ENCODE data around the gene METAP1.
A peak's percentile ranks its signal among the peaks of the same experiment; 100 is the strongest.
"Not testable (repeated sequence)": the region's sequence is repeated elsewhere in the genome, so short reads cannot be mapped to it uniquely, and the experiment has no call there.

The METAP1 gene

DNA sequence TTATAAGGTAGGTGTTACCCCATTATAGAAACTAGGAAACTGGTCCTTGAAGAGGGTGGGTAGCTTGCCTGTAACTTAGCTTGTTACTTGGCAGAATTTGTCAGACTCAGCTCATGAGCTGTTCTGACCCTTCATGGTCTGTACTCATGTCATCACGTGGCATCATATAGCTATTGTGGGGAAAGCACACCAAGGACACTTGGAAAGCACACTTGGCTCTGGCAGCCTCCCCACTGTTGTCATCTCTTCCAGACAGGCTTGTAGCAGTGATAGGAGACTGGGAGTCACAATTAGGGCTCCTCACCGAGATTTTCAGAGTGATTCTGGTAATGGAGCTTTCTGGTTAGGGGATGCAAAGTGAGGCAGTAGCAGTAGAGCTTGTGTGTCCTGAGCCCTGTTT lies 62.7 kb downstream of the METAP1 start:
- no peak for DNase-seq (ENCODE audit: low read depth in 2 of 2)

GRCh38 chr4:99059550-99059949 lies 64.0 kb downstream of the METAP1 start:
- DNase-seq (ENCODE audit: low read depth in 2 of 2) = no peak

GRCh38 chr4:99061048-99061700 lies 65.7 kb downstream of the METAP1 start:
- DNase-seq (ENCODE audit: low read depth in 2 of 2) = no peak

- no peak for DNase-seq (ENCODE audit: low read depth in 2 of 2)
These were observed 66.6 kb downstream of the METAP1 start for GRCh38 chr4:99062120-99062519.

GRCh38 chr4:99065521-99065920 lies 70.0 kb downstream of the METAP1 start:
- DNase-seq (ENCODE audit: low read depth in 2 of 2) = not testable (repeated sequence)

GRCh38 chr4:99067617-99068016 lies 72.1 kb downstream of the METAP1 start:
- no peak for DNase-seq (ENCODE audit: low read depth in 2 of 2)

DNA sequence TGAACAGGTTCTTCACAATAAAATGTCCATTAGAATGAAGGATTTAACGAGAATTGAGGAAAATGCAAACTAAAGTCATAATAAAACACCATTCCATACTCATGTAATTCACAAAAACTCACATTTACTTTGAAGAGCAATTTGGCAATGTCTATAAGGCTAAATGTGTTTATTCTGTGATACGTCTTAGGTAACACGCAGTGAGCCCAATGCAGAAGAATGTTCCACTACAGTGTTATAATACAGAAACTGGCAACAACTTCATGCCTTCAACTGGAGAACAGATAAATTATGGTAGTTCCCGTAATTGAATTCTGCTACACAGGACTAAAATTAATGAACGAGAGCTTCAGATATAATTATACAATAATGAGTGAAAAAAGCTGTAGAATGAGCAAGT lies 75.6 kb downstream of the METAP1 start:
- no peak for DNase-seq (ENCODE audit: low read depth in 2 of 2)

DNA sequence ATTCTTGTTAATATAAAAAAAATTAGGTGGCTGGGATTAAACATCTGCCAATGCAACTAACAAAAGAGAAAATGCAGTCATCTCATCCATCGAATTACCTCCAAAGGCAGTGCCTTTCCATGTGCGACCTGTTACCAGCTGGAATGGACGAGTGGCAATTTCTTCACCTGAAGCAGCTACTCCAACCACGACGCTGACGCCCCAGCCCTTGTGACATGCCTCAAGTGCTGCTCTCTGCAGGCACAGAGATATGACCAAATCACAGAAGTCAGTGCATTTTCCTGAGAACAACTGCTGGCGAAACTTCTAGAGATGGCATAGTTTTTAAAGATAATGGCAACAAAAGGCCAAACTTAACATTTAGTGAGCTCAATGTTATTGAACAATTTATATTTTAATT lies 79.3 kb downstream of the METAP1 start:
- DNase-seq (ENCODE audit: low read depth in 2 of 2) = no peak

DNA sequence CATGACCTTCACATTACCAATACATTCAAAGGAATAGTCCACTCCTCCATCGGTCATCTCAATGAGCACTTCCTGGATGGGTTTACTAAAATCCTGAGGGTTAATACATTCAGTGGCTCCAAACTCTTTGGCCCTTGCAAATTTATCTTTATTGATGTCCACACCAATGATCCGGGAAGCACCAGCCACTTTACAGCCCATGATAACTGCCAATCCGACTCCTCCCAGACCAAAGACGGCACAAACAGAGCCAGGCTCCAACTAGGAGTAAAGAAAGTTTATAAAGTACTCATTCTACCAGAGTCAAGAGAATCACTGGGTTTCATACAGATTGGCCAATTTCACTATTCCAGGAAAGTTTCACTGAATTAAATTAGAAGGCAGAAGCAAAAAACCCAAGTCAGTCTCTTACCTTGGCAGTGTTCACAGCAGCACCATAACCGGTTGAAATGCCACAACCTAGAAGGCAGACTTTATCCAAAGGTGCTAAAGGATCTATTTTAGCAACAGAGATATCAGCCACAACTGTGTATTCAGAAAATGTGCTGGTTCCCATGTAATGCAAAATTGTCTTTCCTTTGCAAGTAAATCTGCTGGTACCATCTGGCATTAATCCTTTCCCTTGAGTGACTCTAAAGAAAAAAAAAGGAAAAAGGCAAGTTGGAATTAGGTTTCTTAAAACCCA lies 80.9 kb downstream of the METAP1 start:
- no peak for DNase-seq (ENCODE audit: low read depth in 2 of 2)

- no peak for DNase-seq (ENCODE audit: low read depth in 2 of 2)
These were observed 81.7 kb downstream of the METAP1 start for GRCh38 chr4:99077177-99077576.

DNA sequence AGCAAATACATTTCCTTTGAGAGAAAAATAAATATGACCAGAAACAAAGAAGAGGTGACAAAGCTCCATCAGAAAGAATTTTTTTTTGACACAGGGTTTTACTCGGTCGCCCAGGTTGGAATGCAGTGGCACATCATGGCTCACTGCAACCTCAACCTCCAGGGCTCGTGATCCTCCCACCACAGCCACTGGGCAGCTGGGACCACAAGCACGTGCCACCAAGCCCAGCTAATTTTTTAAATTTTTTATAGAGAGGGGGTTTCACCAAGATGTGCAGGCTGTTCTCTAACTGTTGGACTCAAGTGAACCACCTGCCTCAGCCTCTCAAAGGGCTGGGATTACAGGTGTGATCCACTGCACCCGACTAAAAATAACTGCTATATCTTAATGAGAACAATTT lies 82.8 kb downstream of the METAP1 start:
- no peak for DNase-seq (ENCODE audit: low read depth in 2 of 2)

DNA sequence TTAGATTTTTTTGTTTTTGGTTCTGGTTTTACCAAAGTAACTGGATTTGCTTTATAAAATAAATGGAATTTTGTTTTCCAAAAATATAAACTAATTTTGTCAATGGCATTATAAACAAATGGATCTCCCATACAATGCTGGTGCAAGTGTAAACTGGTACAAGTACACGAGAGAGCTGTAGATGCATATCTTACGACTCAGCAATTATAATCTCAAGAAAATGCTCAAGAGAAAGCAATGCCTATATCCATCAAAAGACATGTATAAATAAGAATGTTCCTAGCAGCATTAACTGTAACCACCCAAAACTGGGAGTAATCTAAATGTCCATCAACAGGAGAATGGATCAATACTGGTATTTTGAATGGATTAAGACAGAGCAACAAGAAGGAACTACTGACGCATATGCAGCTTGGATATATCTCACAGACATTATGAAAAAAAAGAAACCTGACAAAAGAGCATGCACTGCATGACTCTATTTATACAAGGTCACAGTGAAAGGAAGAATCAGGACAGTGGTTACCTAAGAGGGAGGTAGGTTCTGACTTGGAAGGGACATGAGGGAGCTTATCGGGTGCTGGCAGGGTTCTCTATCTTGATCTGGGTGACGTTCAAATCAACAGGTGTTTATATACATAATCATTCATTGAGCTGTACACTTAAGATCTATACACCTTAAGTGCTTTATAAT lies 83.6 kb downstream of the METAP1 start:
- DNase-seq (ENCODE audit: low read depth in 2 of 2) = no peak

DNA sequence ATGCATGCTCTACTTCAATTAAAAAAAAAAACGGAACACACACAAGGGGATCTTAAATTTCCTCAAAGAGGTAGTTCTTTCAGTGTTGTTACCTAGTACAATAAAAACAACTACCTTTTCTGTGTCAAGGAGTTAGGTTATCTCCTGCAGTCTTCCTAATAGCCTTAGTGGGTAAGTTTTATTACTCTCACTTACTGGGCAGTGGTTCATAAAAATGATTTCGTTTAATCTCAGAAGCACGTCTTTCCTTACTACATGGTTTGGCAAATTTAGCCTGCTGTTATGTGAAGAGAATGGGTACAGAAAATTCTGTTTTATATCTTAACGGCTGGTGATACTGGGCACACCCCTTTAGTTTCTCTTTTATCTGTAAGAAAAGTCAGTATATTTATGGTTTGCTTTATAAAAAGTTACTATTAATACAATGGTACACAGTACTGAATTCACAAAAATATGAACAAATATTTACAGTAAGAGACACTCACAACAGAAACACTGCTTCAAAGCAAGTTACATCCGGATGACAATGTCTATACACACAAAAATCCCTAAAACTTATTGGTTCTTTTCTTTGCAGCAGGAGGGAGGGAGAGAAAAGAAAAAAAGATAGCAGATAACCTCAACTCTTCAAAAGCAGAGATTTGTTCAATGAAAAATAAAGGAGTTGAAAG lies 84.2 kb downstream of the METAP1 start:
- no peak for DNase-seq (ENCODE audit: low read depth in 2 of 2)

- not testable (repeated sequence) for DNase-seq (ENCODE audit: low read depth in 2 of 2)
These were observed 85.3 kb downstream of the METAP1 start for GRCh38 chr4:99080869-99081268.

- DNase-seq (ENCODE audit: low read depth in 2 of 2) = no peak
These were observed 86.7 kb downstream of the METAP1 start for GRCh38 chr4:99082192-99082591.

GRCh38 chr4:99084595-99084994 lies 89.1 kb downstream of the METAP1 start:
- no peak for DNase-seq (ENCODE audit: low read depth in 2 of 2)

- no peak for DNase-seq (ENCODE audit: low read depth in 2 of 2)
These were observed 92.5 kb downstream of the METAP1 start for GRCh38 chr4:99088023-99088449.

GRCh38 chr4:99088481-99089365 lies 93.2 kb downstream of the METAP1 start, which contains the start of gene ADH5:
Gene ADH5, minus strand, starts transcription at chr4:99088788. Its CDS starts 88 bp downstream, at chr4:99088700.
- DNase-seq (ENCODE audit: low read depth in 2 of 2) = peak; percentile 87 to 88

DNA sequence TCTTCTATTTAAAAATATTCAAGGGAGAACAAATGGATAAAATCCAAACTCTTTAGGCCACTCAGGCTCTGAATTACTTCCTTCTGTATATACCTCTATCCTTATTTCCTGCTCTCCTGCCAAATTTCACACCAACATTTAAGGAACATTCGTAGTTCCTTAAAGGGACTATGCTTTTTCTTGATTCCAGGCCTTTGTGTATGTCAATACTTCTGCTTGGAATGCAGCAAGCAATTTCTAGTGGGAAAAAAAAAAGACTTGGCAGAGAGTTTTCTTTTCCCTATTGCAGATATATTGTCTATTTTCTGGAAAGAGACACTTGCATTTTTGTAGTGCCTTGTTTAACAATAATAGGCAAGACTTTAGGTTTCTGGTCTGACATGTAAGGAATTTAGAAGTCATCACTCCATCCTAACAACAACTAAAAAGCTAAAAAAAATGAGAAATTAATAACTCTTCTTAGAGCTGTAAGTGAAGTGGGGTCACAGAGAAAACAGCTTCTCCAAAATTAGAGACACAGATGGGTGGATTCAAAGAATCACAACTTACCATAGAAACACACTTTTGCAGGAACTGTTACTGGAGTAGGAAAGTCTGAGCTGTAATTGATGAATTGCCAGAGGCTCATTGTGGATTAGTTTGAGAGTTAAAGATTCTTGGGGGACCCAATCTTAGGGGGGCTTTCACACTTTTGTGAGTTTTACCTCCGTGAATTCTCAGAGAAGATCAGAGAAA lies 95.1 kb downstream of the METAP1 start:
- no peak for DNase-seq (ENCODE audit: low read depth in 2 of 2)

DNA sequence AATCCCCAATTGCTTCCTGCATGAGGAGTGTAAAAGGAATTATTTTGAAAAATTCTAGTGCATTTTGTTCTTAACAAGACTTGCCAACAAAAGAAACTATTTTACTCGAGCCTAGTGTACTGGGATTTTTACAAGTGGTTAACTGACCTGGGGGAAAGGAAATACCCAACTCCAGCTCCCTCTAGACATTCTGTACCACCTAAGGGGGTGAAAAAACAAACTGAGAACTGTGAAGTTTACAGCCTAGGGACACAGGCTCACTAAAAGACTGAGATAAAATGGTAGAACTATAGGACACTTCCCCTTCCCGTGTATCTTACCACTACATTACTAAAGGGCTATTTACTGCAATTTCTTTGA lies 95.7 kb downstream of the METAP1 start:
- no peak for DNase-seq (ENCODE audit: low read depth in 2 of 2)

DNA sequence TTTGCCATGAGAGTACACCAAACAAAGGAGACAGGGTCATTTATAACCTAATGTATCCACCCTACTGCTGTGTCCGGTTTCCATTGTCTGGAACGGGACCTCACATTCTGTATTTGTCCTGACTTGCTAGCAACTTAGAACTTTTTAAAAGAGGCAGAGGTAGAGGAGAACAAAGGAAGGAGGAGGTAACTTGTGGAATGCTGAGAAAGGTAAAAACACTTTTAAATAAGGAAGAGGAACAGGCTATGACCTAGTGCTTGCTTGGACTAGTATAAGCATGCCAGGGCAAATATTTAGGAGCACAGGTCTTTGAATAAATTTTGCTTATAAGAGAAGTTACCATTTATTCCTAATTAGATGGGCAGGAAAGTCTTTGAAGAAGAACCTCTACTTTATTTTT lies 96.3 kb downstream of the METAP1 start:
- DNase-seq (ENCODE audit: low read depth in 2 of 2) = not testable (repeated sequence)
